ENCODE results near the gene TWSG1.

- TF ChIP-seq, protein P1, sequence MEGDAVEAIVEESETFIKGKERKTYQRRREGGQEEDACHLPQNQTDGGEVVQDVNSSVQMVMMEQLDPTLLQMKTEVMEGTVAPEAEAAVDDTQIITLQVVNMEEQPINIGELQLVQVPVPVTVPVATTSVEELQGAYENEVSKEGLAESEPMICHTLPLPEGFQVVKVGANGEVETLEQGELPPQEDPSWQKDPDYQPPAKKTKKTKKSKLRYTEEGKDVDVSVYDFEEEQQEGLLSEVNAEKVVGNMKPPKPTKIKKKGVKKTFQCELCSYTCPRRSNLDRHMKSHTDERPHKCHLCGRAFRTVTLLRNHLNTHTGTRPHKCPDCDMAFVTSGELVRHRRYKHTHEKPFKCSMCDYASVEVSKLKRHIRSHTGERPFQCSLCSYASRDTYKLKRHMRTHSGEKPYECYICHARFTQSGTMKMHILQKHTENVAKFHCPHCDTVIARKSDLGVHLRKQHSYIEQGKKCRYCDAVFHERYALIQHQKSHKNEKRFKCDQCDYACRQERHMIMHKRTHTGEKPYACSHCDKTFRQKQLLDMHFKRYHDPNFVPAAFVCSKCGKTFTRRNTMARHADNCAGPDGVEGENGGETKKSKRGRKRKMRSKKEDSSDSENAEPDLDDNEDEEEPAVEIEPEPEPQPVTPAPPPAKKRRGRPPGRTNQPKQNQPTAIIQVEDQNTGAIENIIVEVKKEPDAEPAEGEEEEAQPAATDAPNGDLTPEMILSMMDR (IDR thresholded peaks at IDR 0.05): no peak
- TF ChIP-seq POLR2A (IDR thresholded peaks at IDR 0.05) (no peak), POLR2AphosphoS5 (IDR thresholded peaks at IDR 0.05) (peak in 1 of 3 donors; percentile 6)
These were observed 3.3 kb downstream of the TWSG1 start for GRCh38 chr18:9337873-9338272.
